ENCODE results near the gene SOX5.

The SOX5 gene

DNA sequence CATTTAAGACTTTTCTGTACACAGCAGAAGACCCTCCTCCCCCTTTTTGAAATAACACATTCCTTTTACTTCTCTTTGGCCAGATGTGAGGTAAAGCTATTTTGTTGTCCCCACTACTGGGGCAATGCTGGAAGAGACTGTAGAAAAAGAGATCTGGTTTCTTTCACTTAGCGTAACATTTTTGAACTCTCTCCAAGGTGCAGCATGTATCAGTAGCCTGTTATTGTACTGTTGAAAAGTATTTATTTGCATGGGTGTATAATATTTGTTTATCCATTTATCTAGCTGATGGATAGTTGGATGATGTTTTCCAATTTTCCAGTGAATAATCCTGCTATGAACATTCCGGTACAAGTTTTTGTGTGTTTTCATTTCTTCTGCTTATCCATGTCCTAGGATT, 335.2 kb downstream of the SOX5 start:
- no peak overlapping the region for H3K27ac ChIP-seq (ENCODE audit: low read depth, low read length)
- H3K9me3 ChIP-seq (ENCODE audit: insufficient read depth, low read depth, low read length): no peaks in the 10 kb centered on the region
- H3K4me1 ChIP-seq (ENCODE audit: insufficient read depth, low read length): 0 out of 2 replicates have a peak, but pooled peaks cover 5% of the 10 kb centered on the region
- H3K27me3 ChIP-seq (ENCODE audit: insufficient read depth, low read length): no peaks in the 10 kb centered on the region
- H3K36me3 ChIP-seq (ENCODE audit: insufficient read depth, low read length): no peaks in the 10 kb centered on the region
- H3K9ac ChIP-seq (ENCODE audit: low read depth, low read length): no peak overlapping the region
- H3K4me3 ChIP-seq (ENCODE audit: low read length): no peak overlapping the region
- WGBS: 98% methylated on average over 2 of the region's 2 CpGs

DNA sequence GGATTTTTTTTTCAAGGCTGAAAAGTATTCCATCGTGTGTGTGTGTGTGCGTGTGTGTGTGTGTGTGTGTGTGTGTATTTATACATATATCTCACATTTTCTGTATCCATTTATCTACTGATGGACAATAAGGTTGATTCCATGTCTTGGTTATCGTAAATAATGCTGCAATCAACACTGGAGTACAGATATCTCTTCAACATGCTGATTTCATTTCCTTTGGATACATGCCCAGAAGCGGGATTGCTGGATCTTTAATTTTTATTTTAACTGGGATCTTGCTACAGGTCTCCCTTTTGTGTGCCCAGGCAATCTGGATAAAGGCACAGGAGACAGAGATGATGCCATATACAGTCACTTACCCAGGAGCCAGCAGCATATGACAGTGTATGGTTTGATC, 338.1 kb downstream of the SOX5 start:
- Histone ChIP-seq H3K4me3 (ENCODE audit: low read length) (no peak overlapping the region), H3K4me1 (ENCODE audit: insufficient read depth, low read length) (no peaks in the 10 kb centered on the region), H3K9ac (ENCODE audit: low read depth, low read length) (no peak overlapping the region), H3K9me3 (ENCODE audit: insufficient read depth, low read depth, low read length) (no peaks in the 10 kb centered on the region), H3K27me3 (ENCODE audit: insufficient read depth, low read length) (no peaks in the 10 kb centered on the region), H3K27ac (ENCODE audit: low read depth, low read length) (no peak overlapping the region), H3K36me3 (ENCODE audit: insufficient read depth, low read length) (no peaks in the 10 kb centered on the region)
- 95% methylated on average over 2 of the region's 4 CpGs for WGBS

DNA sequence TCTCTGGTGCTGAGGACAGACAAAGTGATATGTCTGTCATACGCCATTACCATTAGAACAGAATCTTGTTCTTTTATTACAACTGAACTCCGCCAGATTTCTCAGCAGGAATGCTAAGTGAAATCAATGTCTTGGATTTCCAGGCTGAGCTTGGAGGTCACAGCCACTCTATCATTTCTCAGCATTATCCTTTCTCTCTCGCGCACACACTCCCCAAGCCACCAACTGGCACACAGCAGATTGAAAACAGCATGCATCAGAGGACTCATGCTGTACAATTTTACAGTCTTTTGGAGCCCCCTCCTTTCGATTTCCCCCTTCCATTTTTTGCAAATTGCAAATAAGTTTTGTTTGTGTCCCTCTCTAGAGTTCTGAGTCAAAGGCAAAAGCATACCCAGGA, 348.6 kb downstream of the SOX5 start:
- Histone ChIP-seq H3K4me3 (ENCODE audit: low read length) (no peak overlapping the region), H3K36me3 (ENCODE audit: insufficient read depth, low read length) (no peaks in the 10 kb centered on the region; the same call in 1 of the 2 replicates), H3K9ac (ENCODE audit: low read depth, low read length) (no peak overlapping the region), H3K4me1 (ENCODE audit: insufficient read depth, low read length) (no peaks in the 10 kb centered on the region), H3K27me3 (ENCODE audit: insufficient read depth, low read length) (no peaks in the 10 kb centered on the region), H3K27ac (ENCODE audit: low read depth, low read length) (no peak overlapping the region), H3K9me3 (ENCODE audit: insufficient read depth, low read depth, low read length) (peaks cover 8% of the 10 kb centered on the region)
- whole genome bisulfite sequencing: 93% methylated on average over 5 of the region's 5 CpGs

DNA sequence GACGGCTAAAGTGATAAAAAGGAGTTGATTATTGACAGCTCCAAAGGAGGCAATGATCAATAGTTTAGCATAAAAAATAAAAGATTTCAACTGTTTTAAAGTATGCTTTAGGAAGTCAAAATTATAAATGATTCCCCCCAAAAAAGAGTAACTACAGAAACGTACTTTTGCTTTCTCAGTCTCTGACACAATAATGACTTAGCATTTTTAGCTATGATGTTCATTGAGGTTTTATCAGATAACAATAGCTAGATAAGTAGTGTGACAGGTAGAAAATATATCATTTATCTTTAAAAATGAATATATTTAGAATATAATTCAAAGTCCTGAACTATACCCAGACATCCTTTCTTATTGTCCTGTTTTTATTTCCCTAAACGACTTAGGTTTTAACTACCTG, 352.9 kb downstream of the SOX5 start:
- peaks cover 8% of the 10 kb centered on the region for H3K9me3 ChIP-seq (ENCODE audit: insufficient read depth, low read depth, low read length)
- H3K9ac ChIP-seq (ENCODE audit: low read depth, low read length): no peak overlapping the region
- H3K27ac ChIP-seq (ENCODE audit: low read depth, low read length): no peak overlapping the region
- no peaks in the 10 kb centered on the region for H3K27me3 ChIP-seq (ENCODE audit: insufficient read depth, low read length)
- no peaks in the 10 kb centered on the region for H3K4me1 ChIP-seq (ENCODE audit: insufficient read depth, low read length)
- WGBS: 86% methylated on average over 2 of the region's 3 CpGs
- no peaks in the 10 kb centered on the region for H3K36me3 ChIP-seq (ENCODE audit: insufficient read depth, low read length)
- H3K4me3 ChIP-seq (ENCODE audit: low read length): no peak overlapping the region

DNA sequence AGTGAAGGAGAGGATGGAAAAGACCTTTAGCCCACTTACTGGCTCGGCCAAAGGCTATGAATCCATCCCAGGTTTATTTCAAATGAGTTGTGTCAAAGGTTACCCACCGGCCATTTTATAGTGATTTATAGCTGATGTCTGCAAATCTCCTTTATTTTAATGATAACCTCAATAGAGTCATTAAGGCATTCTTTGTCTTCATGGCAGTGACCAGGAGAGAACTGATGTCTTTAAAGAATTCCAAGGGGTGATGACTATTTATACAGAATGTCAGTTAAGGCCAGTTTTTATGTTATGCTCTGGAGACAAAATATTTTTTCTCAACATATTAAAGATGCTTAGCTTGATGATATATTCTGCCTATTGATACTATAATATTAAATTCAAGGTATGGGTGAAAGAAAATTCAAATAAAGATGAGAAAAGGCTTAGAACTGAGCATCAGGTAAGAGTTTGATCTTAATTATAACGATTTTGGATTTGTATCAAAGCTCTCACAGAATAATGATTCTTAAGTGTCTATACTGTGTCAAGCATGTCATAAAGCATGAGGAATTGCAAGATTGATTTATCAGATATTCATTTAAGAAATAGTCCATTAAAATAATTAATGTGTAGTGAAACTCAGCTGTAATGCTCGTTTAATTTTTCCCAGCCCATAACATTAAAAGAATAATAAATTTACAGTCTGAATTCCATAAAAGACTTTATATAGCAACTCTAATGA, 361.5 kb downstream of the SOX5 start:
- Histone ChIP-seq H3K9ac (ENCODE audit: low read depth, low read length) (no peak overlapping the region), H3K9me3 (ENCODE audit: insufficient read depth, low read depth, low read length) (no peaks in the 10 kb centered on the region), H3K27ac (ENCODE audit: low read depth, low read length) (no peak overlapping the region), H3K36me3 (ENCODE audit: insufficient read depth, low read length) (no peaks in the 10 kb centered on the region), H3K4me3 (ENCODE audit: low read length) (no peak overlapping the region), H3K4me1 (ENCODE audit: insufficient read depth, low read length) (peaks cover 18% of the 10 kb centered on the region), H3K27me3 (ENCODE audit: insufficient read depth, low read length) (no peaks in the 10 kb centered on the region)
- 89% methylated on average over 3 of the region's 4 CpGs for WGBS

DNA sequence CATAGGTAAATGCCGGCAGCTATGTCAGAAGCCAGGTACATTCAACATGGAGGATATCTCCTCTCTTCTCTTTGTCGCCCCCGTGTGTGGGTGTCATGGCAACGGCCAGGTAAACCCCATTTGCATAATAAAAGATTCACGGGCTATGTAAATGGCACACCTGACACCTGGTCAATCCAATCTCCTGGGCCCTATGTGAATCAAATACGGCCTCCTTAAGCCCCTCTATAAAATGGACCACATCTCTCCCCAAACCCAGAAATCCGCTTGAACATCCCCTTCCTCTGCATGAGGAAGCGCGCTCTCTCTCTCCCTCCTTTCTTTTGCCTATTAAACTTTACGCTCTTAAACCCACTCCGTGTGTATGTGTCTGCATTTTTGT, 363.7 kb downstream of the SOX5 start:
- no peaks in the 10 kb centered on the region for H3K27me3 ChIP-seq (ENCODE audit: insufficient read depth, low read length)
- H3K36me3 ChIP-seq (ENCODE audit: insufficient read depth, low read length): no peaks in the 10 kb centered on the region
- no peak overlapping the region; the same call in 1 of the 2 replicates for H3K4me3 ChIP-seq (ENCODE audit: low read length)
- peak overlapping the region; percentile 57 for H3K9ac ChIP-seq (ENCODE audit: low read depth, low read length)
- H3K4me1 ChIP-seq (ENCODE audit: insufficient read depth, low read length): peaks cover 25% of the 10 kb centered on the region
- peak overlapping the region; percentile 69 for H3K27ac ChIP-seq (ENCODE audit: low read depth, low read length)
- 82% methylated on average over 11 of the region's 11 CpGs for WGBS
- H3K9me3 ChIP-seq (ENCODE audit: insufficient read depth, low read depth, low read length): no peaks in the 10 kb centered on the region

DNA sequence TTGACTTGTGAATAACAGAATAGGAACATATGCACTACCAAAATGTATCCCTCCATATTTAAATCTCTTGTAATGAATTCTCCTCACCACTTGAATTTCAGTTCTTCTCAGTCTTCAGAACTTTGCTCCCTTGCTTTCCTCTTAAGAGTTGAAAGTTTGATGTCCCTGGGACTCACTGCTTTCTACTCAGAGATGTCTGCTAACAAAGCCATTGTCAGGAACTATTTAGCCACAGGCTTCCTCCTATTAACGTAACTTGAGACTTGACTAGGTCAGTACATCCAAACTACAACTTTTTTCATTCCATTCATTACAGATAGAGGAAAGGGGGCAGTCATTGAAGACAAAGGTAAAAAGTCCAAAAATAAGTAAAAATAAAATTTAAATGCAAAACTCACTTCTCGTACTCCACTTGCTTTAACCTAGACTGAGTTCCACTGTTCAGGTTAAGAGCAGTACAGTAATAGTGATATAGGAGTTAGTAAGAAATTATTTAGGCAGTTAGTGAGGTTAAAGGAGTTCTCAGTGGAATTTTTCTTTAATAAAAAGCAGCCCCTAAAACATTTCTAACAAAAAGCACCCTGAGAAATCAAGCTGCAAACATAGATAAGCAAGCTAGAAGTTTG, 364.2 kb downstream of the SOX5 start:
- WGBS: 83% methylated on average over 2 of the region's 2 CpGs
- Histone ChIP-seq H3K9me3 (ENCODE audit: insufficient read depth, low read depth, low read length) (no peaks in the 10 kb centered on the region), H3K4me3 (ENCODE audit: low read length) (no peak overlapping the region; the same call in 1 of the 2 replicates), H3K9ac (ENCODE audit: low read depth, low read length) (peak overlapping the region; percentile 40; the same call in 1 of the 2 replicates), H3K36me3 (ENCODE audit: insufficient read depth, low read length) (no peaks in the 10 kb centered on the region), H3K4me1 (ENCODE audit: insufficient read depth, low read length) (peaks cover 25% of the 10 kb centered on the region), H3K27ac (ENCODE audit: low read depth, low read length) (peak overlapping the region; percentile 68), H3K27me3 (ENCODE audit: insufficient read depth, low read length) (no peaks in the 10 kb centered on the region)

DNA sequence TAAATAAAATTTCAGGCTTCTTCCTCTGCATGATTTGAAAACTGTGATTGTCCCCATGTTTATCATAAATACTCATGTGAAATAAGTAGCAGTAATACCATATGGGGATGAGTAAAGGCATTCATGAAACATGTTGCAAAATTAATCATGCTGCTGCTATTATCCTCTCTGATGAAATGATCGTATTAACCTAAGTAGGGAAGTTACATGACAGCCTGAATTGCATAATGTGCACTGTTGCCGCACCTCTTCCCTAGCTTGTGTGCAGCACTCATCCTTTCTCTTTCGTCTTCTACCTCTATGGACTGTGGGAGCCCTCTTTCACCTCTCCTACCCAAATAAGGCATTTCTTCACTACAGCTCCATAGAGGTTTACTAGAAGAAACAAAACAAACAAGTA, 367.6 kb downstream of the SOX5 start:
- H3K27me3 ChIP-seq (ENCODE audit: insufficient read depth, low read length): no peaks in the 10 kb centered on the region
- no peak overlapping the region for H3K27ac ChIP-seq (ENCODE audit: low read depth, low read length)
- 90% methylated on average over 3 of the region's 3 CpGs for WGBS
- H3K4me3 ChIP-seq (ENCODE audit: low read length): no peak overlapping the region
- H3K9me3 ChIP-seq (ENCODE audit: insufficient read depth, low read depth, low read length): no peaks in the 10 kb centered on the region
- peaks cover 25% of the 10 kb centered on the region for H3K4me1 ChIP-seq (ENCODE audit: insufficient read depth, low read length)
- no peaks in the 10 kb centered on the region for H3K36me3 ChIP-seq (ENCODE audit: insufficient read depth, low read length)
- H3K9ac ChIP-seq (ENCODE audit: low read depth, low read length): no peak overlapping the region

DNA sequence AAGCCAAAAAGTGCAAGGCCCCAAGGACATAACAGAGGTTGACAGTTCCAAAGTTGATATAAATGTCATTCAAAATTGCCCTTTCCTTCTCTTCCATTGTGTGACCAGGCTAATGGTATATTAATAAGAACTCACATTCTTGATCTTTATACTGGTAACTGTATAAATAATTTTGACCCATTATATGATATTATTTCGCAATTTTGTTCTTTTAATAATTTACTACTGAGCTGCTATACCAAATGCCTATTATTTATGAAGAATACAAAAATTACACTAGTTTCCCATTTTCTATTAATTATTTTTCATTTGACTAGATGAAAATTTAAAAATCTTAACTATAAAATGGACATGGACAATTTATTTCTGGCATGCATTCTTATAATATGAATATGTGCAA, 370.2 kb downstream of the SOX5 start:
- WGBS: no CpG with 5 or more reads among the region's 1 CpG
- Histone ChIP-seq H3K4me3 (ENCODE audit: low read length) (no peak overlapping the region), H3K9me3 (ENCODE audit: insufficient read depth, low read depth, low read length) (no peaks in the 10 kb centered on the region), H3K36me3 (ENCODE audit: insufficient read depth, low read length) (no peaks in the 10 kb centered on the region), H3K27me3 (ENCODE audit: insufficient read depth, low read length) (no peaks in the 10 kb centered on the region), H3K9ac (ENCODE audit: low read depth, low read length) (no peak overlapping the region), H3K27ac (ENCODE audit: low read depth, low read length) (no peak overlapping the region), H3K4me1 (ENCODE audit: insufficient read depth, low read length) (peaks cover 8% of the 10 kb centered on the region; the same call in 1 of the 2 replicates)

DNA sequence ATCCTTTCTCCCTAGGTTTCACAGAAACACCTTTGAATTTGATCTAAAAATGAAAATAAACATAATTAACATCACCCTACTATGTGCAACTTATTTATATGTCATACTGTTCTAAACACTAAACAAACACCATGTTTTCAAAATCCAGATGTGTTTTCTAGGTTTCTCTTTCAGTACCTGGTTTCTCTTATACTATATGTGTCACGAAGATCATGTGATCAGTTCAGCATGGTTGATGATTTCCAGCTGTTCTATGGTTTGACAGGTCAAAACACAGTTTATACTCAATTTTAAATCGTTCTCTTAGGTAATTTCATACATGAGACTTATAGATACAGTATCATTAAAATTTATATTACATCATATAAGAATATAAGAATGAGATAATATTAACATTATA, 373.1 kb downstream of the SOX5 start:
- Histone ChIP-seq H3K9me3 (ENCODE audit: insufficient read depth, low read depth, low read length) (no peaks in the 10 kb centered on the region), H3K9ac (ENCODE audit: low read depth, low read length) (no peak overlapping the region), H3K36me3 (ENCODE audit: insufficient read depth, low read length) (no peaks in the 10 kb centered on the region), H3K4me3 (ENCODE audit: low read length) (no peak overlapping the region), H3K27me3 (ENCODE audit: insufficient read depth, low read length) (no peaks in the 10 kb centered on the region), H3K4me1 (ENCODE audit: insufficient read depth, low read length) (no peaks in the 10 kb centered on the region), H3K27ac (ENCODE audit: low read depth, low read length) (no peak overlapping the region)
- 100% methylated on average over 1 of the region's 2 CpGs for WGBS

DNA sequence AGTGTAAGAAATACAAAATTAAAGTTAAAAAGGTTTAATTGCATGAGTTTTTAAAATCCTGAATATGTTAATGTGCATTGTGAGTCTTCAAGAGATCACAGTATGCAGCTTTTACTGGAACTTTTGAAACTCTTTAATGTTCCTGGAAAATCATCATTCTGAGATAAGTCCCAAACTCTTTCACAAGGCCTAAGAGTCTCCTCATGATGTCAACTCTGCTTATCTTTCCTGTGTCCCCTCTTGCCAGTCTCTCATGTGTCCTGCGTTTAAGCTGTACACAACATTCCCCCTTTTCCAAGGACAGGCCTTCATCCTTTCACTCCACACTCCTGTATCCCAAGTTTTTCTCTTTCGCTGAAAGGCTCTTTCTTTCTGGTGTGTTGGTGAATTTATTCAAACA, 380.1 kb downstream of the SOX5 start:
- 0 out of 2 replicates have a peak, but pooled peaks cover 4% of the 10 kb centered on the region for H3K36me3 ChIP-seq (ENCODE audit: insufficient read depth, low read length)
- no peak overlapping the region for H3K27ac ChIP-seq (ENCODE audit: low read depth, low read length)
- no peak overlapping the region for H3K4me3 ChIP-seq (ENCODE audit: low read length)
- no peaks in the 10 kb centered on the region for H3K27me3 ChIP-seq (ENCODE audit: insufficient read depth, low read length)
- no peaks in the 10 kb centered on the region for H3K4me1 ChIP-seq (ENCODE audit: insufficient read depth, low read length)
- WGBS: 89% methylated on average over 2 of the region's 2 CpGs
- H3K9me3 ChIP-seq (ENCODE audit: insufficient read depth, low read depth, low read length): no peaks in the 10 kb centered on the region
- H3K9ac ChIP-seq (ENCODE audit: low read depth, low read length): no peak overlapping the region
